Head of caudate nucleus (tissue), 42 donors: ENCODE results near the gene ACSL6.

Experiments
- DNase-seq, 42 donors: peaks; one replicate each; pipeline versions ENCODE4 v3.0.0 to v3.0.0-alpha.2; 2020 to 2021; ENCODE audit warnings: mixed read lengths in 7 of 42
- intact Hi-C: fragments of 100-400 bp; cut with DNase I; formaldehyde crosslinking; loops from one replicate; pipeline ENCODE4 v1.15.0; 2022

ACSL6 gene

DNA sequence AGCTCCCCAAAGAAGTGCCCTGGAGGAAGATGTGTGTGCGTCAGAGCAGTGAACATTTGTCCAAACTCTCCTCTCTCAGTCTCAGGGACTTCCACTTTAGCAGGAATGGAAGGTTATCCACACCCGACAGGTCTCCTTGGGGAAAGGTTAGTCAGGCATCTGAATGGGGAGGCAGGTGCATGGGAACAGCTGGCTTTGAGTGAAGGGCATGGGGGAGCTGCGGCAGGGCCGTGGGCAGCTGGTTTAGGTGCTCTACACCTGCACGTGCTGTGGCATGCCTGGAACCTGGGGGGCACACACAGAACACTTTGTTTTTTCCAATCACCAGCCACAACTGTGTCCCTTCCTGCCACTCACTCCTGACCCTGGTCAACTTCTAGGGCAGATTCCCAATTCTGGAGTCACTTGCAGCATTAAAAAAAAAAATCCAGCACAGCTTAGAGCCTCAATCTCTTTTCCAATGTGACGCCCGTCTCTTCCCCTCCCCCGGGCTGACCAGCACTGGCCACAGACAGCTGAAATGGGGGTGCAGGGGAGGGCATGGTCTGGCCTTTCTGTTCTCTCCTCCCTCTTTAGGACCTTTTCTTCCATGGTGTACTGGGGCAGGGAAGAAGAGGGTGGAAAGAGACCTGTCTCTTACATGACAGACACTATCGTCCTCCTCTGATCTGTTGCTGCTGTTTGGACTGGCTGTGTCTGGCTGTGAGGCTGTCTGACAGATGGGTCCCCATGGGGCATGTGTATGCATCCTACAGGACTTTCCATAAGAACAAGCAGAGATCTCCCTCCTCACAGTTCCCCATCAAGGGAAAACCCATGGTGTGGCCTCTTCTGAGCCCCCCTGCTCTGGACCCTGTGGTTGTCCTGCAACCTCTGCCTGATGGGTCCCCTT, 39.4 kb upstream of the ACSL6 start:
- intact Hi-C loops: no loop called here

GRCh38 chr5:132050136-132050535, 38.7 kb upstream of the ACSL6 start:
- peak in 37 of 42 donors; percentile 22 to 61 (median 39) for DNase-seq
- intact Hi-C loops: no loop called here

More for the DNA sequence above, 39.4 kb upstream of the ACSL6 start:
- DNase-seq: peak in 5 of 42 donors; percentile 3 to 26 (median 17)

DNA sequence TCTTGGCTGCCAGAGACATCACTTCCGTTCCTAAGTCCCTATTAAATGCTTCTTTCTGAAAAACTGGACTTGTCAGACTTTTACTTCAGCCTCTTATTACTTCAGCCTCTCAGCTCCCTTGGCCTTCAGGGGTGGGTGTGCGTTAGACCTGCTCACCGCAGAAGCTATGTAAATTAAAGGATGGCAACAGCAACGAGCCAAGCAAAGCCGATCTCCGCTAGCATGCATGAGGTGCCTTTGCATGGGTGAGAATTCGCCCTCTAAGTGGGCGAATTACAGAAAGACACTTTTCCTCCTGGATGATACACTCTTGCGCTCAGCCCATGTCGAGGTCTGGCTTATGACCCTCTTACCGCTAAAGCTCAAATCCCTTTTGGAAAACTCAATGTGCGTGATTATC, 38.1 kb upstream of the ACSL6 start:
- intact Hi-C loops: no loop called here
- DNase-seq: peak in 3 of 42 donors; percentile 1 to 11 (median 6)

GRCh38 chr5:132049093-132049492, 37.6 kb upstream of the ACSL6 start:
- intact Hi-C loops: no loop called here
- peak in 2 of 42 donors; percentile 12 to 20 for DNase-seq

GRCh38 chr5:132046880-132047299, 35.4 kb upstream of the ACSL6 start:
- peak in 5 of 42 donors; percentile 2 to 31 (median 16) for DNase-seq
- intact Hi-C loops: no loop called here

GRCh38 chr5:132044207-132044606, 32.7 kb upstream of the ACSL6 start:
- peak in 14 of 42 donors; percentile 6 to 53 (median 32) for DNase-seq
- intact Hi-C loops: no loop called here

DNA sequence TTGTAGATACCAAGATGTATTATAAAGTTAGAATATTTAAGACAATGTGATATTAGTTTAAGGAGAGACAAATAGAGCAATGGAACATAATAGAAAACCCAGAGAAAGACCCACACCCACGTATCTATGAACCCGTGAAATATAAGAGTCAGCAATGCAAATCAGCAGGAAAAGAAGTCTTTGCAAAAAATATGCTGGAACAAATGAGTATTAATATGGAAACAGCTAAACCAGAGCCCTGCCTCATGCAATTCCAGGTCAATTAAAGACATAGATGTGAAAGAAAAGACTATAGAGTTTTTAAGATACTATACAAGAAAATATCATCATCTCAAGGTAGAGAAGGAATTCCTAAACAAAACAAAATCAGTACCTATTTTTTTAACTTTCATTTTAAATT, 25.9 kb upstream of the ACSL6 start:
- no peak for DNase-seq
- intact Hi-C loops: no loop called here

GRCh38 chr5:132033122-132033521, 21.7 kb upstream of the ACSL6 start:
- no peak for DNase-seq
- intact Hi-C loops: no loop called here

DNA sequence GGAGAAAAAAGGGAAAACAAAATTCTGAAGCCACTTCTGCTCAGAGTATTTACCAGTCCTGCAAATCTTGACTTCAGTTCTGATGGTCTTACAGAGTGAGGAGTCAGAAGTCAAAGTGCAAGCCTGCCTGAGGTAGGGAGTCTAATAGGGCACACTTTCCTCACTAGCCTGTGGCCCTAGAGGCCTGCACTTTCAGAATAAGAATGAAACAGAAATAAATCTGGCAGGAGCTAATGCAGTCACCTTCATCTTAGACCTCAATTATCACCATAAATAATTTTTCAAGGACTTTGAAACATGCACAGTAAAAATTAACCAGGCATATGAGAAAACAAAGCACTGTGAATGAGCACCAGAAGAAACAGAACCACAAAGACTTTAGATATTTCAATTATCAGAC, 20.7 kb upstream of the ACSL6 start:
- intact Hi-C loops: no loop called here
- no peak for DNase-seq

DNA sequence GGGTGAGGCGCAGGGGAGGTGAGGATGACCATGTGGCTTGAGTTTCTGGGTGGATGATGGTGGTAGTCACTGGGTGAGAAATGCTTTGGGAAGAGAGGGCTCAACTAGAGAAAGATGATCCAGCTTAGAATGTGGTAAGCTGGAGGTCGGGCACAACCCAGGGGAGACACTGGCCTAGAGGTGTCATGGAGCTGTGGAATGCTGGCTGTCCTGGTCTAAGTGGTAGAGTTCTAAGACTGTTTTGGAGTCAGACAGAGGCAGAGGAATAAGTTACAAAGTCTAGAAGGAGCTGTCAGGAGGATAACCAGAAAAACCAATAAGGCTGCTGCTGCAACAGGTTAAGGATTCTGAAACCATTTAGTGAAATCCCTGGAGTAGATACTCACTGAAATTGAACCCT, 19.2 kb upstream of the ACSL6 start:
- no peak for DNase-seq

DNA sequence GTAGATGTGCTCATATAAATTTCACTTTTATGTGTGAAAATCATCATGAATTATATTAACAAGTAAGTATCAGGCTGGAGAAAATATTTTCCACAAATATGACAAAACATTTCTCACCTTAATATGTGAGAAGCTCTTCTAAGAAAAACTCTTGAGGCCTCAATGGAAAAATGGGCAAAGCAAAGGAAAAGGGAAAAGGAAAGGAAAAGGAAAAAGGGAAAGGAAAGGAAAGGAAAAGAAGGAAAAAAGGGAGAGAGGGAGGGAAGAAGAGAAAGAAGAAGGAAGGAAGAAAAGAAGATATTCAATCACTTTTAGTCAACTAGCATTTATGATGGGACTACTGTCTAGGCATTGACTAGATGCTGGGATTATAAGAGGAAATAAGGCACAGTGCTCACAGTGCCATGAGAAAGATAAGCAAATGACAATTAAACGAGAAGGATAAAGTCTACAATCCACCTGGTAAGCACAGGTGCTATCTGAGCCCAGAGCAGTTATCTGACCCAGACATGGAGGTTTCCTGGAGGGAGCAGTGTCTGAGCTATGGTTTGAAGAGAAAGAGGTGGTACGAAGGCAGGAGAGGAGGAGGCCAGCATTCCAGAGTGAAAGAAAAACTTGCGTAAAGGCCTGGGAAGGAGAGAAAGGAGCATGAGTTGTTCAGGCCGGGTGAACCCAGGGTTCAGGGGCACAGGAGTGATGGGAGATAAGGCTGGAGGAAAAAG, 18.3 kb upstream of the ACSL6 start:
- DNase-seq: no peak
- intact Hi-C loops: no loop called here

More for the DNA sequence above, 19.2 kb upstream of the ACSL6 start:
- intact Hi-C loops: no loop called here

GRCh38 chr5:132027027-132027426, 15.6 kb upstream of the ACSL6 start:
- intact Hi-C loops: no loop called here
- peak in 1 of 42 donors; percentile 29 for DNase-seq

DNA sequence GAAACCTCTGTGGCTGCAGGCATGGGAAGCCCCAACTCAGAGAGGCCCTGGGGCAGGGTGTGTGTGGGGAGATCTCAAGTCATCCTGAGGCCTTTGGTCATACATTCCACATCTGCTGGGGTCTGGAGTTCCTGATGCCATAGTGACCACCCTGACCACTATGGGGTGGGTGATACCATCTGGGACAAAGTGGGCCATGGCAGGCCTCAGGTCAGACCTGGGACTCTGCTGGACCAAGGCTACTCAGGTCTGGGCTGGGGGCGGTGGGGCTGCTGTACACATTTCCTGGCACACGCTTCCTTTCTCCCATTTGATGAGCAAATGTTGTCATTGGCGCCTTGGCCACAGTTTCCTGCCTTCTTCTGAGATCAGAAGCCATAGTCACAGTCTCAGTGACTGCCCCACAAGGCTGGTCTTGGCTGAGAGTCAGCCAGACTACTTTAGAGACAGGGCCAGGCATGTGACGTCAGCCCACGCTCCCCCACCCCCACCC, 15.1 kb upstream of the ACSL6 start:
- DNase-seq: no peak
- intact Hi-C loops: no loop called here

DNA sequence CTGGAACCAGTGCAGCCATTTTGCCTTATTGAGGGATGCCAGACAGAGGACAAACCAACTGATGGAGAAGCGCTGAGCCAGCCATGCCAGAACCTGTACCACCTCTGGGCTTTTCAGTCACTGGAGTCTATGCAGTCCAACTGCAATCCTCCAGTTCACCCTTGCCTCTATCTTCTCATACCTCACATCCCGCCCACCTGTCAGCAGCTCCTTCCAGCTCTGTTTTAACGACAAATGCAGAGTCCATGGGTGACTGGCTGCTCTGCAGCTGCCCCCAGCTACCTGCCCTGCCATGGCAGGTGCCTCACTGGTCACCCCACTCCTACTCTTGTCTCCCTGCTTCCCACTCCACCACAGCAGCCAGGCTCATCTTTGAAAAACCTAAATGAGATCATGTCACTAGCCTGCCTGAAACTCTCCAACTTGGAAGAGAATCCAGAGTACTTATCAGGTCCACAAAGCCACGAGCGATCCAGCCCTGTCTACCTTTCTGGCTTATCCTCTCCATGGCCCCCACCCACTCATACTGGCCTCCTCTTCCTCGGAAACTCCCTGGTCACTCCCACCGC, 14.0 kb upstream of the ACSL6 start:
- DNase-seq: peak in 1 of 42 donors; percentile 19
- intact Hi-C loops: no loop called here

- no peak for DNase-seq
- intact Hi-C loops: no loop called here
Observed at GRCh38 chr5:132024789-132025402, 13.4 kb upstream of the ACSL6 start.

DNA sequence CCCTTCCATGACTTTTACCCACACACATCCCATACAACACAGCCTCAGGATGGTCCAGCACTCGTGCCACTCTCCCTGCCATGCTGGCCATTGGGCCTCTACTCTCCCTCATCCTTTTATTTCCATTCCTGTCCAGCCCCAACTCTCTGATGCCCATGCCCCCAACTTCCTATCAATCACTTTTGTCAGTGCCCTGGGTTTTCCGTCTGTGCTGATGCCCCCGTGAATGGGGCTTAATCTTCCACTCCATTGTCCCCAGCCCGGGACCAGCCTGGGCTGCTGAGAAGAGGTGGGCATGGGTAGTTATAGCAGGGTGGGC, 12.6 kb upstream of the ACSL6 start:
- no peak for DNase-seq

DNA sequence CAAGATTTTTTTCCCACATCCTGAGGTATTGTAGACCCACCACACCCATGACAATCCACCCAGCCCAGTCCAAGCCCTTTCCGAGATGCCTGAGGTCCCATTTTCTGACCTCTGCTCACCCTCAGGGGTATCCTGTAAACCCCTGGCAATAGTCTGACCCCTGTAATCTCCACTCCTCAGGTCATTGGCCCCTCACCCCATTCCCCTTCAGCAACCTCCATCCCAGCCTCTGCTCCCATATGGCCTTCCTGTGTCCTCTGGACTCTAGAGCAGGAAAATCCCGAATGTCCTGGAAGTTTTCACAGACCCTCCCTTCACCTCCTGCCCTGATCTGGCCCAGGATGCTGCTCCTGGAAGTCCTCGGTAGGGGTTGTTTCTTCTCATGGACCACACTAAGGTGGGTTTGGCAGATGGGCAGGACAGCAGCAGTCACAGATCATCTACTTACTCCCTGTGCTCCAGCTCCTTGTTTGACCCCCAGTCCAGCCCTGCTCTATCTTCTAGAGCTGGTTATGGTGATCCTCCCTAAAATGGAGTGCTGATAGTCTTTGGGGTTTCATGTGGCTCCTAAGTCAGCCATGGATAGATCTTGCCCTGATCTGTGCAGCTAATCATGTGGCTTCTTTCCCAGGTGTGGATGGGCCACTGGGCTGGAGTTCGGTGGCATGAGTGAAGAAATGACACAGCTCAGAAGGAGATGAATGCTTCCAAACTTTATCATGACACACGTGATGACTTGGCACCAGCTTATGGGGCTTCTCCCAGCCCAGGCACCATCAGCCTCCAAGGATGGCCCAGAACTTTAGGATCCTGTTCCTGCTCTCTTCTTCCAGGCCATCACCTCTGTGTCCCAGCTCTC, 12.0 kb upstream of the ACSL6 start:
- DNase-seq: no peak
- intact Hi-C loops: no loop called here

More for the DNA sequence above, 12.6 kb upstream of the ACSL6 start:
- intact Hi-C loops: no loop called here

GRCh38 chr5:132022737-132023136, 11.3 kb upstream of the ACSL6 start:
- intact Hi-C loops: no loop called here

More at GRCh38 chr5:132022737-132023136, 11.3 kb upstream of the ACSL6 start:
- peak in 4 of 42 donors; percentile 14 to 49 (median 40) for DNase-seq
